ENCODE results near the gene HSPG2.
"Not testable (repeated sequence)": the region's sequence is repeated elsewhere in the genome, so short reads cannot be mapped to it uniquely, and the experiment has no call there.

Gene HSPG2

DNA sequence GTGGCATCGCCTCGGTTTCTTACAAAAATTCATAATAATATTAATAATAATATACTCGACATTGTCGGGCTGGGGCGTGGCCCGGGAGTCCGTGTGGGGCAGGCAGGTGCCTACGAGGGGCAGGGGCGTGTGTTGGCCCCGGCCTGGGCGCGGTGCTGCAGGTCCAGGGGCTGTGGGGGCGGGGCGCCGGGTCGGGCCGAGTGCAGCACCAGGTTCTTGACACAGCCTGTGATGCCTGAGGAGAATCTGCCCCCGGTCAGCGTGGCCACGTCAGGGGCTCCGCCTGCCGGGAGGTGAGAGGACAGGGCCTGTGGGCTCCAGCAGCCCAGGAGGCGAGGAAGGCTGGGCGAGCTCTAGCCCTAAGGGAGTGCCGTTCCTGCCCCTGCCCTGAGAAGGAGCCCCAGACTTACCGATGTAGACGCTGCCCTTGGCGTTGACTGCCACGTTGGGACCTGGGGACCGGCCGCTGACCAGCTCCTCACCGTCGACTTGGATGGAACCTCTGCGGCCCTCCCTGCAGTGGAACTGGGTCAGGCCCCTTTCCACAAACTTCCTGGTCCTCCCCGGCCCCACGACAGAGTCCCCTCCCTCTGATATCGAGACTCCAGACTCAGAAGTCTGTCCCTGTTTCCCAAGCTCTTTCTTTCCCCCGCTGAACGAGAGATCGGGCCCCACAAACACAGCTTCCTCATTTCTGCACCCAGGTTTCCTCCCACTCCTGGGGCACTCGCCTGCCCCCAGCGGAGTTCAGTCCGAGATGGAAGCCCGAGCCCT is 113.7 kb downstream of the HSPG2 start:
- DNase-seq = no peak

DNA sequence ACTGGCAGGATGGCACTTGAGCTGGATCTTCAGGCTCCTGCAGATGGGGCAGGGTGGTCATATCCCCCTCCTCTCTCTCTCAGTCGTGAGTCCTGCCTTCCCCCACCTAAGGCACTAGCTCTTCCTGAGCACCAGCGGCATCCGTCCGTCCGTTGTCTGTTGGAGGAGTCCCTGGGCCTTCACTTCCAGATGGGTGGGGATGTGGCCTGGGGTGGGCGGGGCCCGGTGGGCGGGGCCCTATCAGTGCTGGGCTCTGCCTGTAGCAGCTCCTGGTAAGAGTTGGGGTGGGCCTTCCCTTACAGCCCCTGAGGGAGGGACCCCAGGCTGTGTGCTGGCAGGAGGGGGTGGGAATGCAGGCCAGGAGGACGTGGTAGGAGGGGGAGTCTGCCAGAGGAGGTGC is 114.8 kb downstream of the HSPG2 start:
- DNase-seq = no peak

DNA sequence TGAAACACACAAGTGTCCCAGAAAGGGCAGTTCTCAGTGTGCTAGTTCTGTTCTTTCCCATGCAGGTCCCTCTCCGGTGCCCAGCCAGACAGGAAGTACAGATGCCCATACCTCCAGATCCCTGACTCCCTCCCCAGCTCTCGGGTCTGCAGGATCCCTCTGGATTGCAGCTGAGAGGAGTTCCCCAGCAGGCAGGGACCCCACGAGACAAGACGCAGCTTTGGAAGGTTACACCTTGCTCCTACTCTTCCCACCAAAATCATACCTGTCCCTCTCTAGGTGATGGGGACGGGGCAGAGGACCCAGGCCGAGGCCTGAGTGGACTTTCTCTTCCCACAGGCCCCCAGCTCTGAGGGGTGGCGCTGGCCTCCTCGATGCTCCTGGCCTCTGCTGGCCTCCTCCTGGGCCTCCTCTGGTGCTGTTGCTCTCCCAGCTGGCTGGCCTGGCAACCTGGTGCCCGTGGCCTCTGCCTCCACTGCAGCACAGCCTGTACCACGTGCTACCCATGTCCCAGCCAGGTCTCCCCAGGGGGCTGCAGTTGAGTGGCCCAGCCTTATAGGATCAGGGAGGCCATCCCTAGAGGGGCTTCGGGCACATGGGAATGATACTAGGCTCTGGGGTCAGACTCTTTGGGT is 115.6 kb downstream of the HSPG2 start:
- no peak for DNase-seq

DNA sequence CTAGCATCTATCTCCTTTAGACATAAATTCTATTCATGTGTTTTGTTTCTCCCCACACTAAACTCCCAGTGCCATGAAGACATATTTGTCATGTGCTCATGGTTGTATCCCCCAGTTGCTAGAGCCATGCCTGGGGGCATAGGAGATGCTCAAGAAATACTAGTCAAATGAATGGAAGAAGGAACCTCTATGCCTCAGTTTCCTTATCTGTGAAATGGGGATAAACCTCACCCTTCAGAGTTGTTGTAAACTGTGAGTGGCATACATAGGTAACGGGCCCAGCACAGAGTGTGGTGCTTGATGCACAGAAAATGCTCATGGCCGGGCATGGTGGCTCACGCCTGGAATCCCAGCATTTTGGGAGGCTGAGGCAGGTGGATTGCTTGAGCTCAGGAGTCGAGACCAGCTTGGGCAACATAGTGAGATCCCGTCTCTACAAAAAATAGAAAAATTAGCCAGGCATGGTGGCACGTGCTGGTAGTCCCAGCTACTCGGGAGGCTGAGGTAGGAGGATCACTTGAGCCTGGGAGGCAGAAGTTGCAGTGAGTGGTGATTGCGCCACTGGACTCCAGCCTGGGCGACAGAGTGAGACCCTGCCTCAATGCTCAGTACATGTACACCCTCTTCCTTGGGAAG is 116.4 kb downstream of the HSPG2 start:
- DNase-seq = no peak

DNA sequence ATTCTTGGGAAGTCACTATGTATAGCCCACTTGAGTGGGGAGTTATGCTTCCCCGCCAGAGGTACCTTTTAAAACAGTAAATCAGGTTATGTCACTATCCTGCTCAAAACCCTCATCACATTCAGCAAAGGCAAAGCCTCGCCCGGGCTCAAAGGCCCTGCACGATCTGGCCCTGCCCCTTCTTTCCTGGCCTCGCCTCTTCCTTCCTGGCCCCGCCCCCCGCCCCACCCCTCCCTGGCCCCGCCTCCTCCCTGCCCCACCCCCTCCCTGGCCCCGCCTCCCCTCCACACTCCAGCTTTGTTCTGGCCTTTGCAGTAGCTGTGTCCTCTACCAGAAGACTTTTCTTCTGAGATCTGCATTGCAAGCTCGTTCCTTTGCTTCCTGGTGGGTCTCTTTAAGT is 118.5 kb downstream of the HSPG2 start:
- no peak for DNase-seq

DNA sequence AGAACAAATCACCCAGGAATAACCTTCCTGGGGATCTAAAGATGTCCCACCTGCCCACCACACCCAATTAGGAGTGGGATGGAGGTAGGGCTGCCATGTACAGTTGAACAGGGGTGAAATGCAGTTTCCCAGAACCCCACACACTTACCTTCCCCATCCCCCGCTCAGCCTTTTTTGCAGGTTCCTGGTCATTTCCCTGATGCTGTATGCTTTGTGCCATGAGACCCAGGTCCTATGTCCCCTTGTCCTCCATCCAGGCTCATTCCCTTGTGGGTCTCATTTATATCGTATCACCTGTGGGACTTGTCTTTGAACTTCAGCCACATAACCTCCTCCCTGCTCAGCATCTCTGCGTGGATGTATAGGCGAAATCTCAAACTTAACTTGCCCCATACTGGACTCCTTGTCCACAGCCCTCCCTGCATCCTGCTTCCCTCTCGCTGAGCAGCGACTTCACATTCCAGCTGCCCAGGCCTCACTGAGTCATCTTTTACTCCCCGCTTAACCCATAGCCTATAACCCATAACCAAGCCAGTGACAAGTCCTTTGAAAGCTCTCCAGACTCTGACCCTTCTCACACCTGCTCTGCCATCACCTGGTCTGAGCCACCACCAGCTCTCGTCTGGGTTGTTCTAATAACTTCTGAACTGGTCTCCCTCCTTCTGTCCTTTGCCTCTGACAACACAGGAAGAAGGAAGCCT is 120.4 kb downstream of the HSPG2 start:
- DNase-seq = no peak

DNA sequence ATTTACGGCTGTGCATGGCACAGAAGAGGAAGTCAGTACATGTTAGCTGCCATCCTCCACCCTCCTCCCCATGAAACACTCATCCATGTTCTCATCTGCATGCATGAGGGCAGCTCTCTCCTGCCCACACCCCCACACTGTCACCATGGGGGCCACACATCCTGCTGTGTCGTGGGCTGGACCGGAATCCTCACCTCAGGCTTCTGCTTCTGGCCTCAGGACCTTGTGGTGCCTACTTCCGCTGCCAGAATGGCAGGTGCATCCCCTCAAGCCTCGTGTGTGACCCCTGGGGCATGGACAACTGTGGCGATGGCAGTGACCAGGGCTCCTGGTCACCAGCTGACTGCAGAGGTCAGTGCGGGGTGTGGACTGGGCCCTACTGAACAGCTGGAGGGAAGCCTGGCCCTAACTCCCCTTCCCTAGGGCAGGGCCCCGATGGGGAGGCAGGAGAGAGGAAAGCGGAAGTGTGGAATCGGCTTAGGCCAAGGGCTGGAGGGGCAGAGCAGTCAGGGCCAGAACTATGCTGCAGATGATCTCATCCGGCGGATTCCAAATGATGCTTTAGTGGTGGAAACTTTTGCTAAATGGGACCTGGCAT is 121.3 kb downstream of the HSPG2 start:
- DNase-seq = no peak

DNA sequence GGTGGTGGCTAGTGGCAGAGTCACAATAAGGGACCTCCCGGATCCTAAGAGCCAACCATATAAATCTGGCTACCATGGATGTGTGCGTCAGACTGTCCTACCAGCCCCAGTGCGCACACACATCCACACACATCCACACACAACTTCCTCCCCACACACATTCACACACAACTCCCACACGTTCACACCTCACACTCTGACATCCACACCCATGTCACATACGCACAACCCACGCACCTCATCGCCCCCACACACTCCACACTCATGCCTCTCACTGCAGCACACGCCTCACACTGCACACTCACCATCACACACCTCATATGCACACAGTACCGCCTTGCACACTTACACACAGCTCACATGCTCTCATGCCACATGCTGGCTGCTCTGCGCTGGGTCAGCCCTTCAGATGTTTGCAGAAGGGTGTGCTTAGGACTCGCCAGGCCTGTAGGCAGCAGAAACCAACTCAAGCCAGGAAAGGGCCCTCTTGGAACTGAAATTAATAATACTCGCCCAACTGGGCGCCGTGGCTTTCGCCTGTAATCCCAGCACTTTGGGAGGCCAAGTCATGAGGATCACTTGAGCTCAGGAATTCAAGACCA is 122.0 kb downstream of the HSPG2 start:
- no peak for DNase-seq

DNA sequence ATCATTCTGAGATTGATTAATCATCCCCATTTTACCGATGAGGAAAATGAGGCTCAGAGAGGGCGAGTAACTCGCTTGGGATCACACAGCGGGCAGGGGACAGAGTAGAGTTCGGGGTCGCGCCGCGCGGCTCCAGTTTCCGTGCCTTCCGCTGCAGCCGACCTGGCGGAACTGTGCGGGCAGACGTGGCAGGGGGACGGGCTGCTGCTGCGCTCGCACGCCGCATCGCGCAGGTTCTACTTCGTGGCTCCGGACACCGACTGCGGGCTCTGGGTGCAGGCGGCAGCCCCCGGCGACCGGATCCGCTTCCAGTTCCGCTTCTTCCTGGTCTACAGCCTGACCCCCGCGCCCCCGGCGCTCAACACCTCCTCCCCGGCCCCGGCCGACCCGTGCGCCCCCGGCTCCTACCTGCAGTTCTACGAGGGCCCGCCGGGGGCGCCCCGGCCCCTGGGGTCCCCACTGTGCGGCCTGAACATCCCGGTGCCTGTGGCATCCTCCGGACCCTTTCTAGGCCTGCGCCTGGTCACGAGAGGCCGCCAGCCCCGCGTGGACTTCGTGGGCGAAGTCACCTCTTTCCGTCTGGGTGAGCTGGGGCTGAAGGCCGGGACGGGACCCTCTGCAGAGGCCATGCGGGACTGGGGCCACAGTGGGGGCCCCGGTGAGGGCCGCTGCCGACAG is 122.7 kb downstream of the HSPG2 start:
- DNase-seq = no peak

DNA sequence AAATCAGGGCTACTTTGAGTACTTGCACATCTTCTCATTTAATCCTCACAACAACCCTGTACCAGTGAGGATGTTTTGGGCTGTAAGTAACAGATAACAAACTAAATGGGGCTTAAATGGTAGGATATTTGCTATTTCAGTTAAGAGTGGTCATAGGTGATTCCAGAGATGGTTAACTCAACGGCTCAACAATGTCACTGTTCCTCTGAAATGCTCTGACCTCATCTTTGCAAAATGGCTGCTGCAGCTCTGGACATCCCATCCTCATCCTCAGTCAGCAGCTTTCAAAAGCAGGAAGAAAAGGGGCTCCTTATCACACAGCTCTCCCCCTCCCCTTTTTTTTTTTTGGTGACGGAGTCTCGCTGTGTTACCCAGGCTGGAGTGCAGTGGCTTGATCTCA is 123.6 kb downstream of the HSPG2 start:
- no peak for DNase-seq

DNA sequence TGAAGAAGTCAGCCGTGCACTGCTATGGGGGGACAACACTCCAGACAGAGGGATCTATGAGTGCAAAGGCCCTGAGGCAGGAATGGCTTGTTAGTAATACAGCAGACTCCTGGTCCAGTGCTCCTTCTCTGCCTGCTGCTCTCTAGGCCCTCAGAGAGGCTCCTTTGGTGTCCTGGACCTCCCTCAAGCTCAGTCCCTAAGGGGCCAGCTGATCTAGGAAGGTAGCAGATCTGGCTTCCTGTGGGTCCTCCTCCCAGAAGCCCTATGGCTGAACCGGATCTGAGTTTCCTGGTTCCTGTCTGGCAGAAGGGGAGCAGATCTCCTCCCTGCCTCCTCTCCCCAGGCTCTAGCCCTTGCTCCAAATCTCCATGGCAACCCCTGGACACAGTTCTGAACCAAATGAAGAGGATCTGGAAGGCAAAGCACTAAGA is 125.2 kb downstream of the HSPG2 start, which contains the start of gene LDLRAD2:
LDLRAD2 (plus strand) TSS at position 391 of the 431 bp plus-strand sequence. CDS start 187 bp downstream, outside the sequence.
- no peak for DNase-seq

DNA sequence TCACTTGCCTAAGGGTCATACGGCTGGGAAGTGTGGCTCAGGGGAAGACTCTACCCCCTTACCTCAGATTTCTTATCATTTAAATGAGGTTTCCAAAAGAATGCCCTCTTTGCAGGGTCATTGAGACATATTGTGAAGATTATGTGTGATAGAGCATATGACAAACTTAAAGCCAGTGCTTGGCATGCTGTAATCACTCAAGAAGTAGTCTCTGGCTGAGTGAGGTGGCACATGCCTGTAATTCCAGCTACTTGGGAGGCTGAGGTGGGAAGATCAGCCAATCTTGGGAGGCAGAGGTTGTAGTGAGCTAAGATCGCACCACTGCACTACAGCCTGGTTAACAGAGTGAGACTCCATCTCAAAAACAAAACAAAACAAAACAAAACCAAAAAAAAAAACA is 132.6 kb downstream of the HSPG2 start:
- DNase-seq = no peak

DNA sequence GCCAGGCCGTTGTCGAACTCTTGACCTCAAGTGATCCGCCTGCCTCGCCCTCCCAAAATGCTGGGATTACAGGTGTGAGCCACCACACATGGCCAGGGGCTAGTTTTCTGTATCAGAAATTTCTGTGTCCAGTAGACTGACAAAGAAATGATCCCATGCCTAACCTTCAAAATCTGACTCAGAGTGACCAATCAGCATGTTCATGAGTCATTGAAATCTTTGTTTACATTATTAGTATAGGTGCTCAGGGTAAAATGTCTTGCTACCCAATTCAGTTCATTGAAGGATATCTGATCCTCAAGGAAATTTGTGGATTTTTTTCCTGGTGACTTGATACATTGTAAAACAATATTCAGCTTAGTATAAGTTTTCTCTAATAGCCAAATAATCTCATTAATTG is 136.0 kb downstream of the HSPG2 start:
- DNase-seq = no peak

DNA sequence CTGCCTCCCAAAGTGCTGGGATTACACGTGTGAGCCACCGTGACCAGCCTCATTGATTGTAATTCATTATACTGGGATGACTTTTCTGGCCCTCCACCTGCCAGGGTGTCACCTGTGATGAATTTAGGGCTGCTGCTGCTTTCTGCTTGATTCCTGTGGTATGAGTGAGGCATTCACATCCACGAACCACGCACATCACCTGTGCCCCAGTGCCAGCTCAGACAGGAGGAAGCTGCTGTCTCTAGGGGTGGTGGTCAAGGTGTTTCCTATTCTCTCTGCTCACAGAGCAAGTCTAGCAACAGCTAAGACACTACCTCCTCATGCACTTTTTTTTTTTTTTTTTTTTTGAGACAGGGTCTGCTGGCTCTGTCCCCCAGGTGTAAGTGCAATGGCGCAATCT is 137.4 kb downstream of the HSPG2 start:
- no peak for DNase-seq

DNA sequence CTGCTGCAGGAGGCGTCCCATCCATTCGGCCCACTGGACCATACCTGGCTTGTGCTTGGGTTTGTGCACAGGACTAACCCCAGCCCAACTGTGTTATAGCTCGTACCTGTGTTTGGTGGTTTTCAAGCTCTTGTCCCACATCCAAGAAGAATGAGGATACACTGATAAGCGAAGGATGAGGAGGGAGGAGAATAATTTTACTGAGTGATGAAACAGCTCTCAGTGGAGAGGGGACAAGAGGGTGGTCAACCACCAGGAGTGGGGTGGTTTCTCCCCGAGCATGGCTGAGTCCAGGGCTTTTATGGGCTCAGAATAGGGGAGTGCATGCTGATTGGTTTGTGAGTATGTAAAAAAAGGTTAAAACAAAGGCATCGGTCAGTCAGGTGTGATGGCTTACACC is 142.0 kb downstream of the HSPG2 start:
- DNase-seq = no peak

DNA sequence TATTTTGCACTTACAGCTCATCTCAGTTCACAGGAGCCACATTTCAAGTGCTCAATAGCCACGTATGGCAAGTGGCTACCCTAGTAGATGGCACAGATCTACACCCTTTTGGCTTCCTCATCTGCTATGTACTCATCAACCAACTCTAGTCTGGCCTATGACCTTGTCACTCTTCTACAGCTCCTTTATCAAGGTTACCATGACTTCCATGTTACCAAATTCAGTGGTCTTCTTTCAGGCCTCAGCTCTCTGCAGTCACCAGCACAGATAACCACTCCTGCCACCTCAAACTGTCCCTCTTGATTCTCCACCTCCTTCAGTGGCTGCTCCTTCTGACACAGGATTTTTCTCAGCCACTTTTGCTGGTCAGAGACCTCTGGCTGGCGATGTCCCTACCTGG is 142.5 kb downstream of the HSPG2 start:
- DNase-seq = no peak

DNA sequence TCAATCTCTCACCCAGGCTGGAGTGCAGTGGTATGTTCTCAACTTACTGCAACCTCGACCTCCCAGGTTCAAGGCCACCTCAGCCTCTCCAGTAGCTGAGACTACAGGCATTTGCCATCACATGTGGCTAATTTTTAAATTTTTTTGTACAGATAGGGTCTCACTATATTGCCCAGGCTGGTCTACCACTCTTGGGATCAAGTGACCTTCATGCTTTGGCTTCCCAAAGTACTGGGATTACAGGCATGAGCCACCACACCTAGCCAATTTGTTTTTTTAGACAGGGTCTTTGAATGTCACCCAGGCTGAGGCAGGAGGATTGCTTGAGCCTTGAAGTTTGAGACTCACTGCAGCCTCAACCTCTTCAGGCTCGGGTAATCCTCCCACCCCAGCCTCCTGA is 144.0 kb downstream of the HSPG2 start:
- DNase-seq = no peak

DNA sequence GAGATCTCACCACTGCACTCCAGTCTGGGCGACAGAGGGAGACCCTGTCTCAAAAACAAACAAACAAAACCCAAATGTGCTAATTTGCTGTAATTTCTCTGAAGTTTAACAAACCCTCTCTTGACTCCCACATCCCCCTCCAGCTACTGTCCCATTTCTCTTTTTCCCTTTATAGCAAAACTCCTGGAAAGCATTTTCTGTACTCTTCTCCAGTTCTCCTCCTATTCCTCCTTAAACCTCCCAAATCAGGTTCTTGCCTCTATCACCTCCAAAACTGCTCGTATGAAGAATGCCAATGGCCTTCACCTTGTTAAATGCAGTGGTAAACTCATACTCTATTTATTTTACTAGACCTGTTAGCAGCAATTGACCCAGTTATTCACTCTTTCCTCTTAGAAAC is 150.5 kb downstream of the HSPG2 start:
- DNase-seq = no peak

DNA sequence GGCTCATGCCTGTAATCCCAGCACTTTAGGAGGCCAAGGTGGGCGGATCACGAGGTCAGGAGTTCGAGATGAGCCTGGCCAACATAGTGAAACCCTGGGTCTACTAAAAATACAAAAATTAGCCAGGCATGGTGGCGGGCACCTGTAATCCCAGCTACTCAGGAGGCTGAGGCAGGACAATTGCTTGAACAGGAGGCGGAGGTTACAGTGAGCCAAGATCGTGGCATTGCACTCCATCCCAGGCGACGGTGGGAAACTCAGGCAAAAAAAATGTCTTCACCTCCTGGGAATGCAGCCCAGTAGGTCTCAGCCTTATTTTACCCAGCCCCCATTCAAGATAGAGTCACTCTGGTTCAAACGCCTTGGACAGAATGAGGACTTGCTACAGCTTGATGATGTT is 151.3 kb downstream of the HSPG2 start:
- DNase-seq = not testable (repeated sequence)

DNA sequence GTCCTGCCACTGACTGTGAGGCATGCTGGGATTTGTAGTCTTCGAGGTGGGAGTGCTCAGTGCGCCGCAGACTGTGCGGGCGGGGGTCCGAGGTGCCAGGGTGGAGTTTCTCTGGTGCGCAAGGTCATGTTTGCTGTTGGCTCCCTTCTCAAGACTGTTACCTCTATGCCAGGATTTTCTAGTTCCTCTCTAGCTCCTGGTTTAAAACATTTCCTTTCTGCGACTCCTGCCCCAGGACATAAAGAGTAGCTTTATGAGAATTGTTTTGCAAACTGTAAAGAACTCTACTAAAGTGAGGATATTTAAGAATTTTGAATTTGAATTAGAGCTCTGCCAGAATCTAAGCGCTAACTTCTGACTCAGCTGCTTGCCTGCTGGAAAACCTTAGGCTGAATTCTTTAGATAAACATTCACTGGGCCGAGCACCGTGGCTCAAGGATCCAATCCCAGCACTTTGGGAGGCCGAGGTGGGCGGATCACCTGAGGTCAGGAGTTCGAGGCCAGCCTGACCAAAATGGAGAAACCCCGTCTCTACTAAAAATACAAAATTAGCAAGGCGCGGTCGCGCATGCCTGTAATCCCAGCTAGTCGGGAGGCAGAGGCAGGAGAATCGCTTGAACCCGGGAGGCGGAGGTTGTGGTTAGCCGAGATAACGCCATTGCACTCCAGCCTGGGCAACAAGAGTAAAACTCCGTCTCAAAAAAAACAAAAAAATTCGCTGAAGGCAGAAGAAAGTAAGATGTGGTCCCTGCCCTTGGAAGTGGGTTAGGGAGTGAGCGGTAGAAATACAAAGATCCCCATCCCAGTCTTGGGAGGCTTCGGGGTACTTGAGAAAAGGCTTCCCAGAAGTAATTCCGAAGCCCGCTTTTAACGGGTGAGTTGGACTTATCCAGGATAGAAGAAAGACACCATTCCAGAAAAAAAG is 153.2 kb downstream of the HSPG2 start:
- DNase-seq = peak; percentile 85
